GM12864 (cell line): ENCODE data around the gene WWC2.

ENCODE experiments used
- DNase-seq: peaks from one replicate; pipeline ENCODE4 v3.0.0-alpha.2; 2011; ENCODE audit warnings: low read depth
- H3K4me3 ChIP-seq: 2 replicates; pipeline ENCODE4 v1.5.1; 2011; ENCODE audit warnings: mild to moderate bottlenecking, low read depth, low read length, control low read depth
- CTCF ChIP-seq: IDR thresholded peaks from 2 replicates; pipeline ENCODE4 v1.5.1; 2011; ENCODE audit warnings: low read depth, mild to moderate bottlenecking, moderate library complexity, low read length, control low read depth, inconsistent platforms; ENCODE audit errors: missing control alignments

The WWC2 gene

GRCh38 chr4:183250831-183251230 is 151.8 kb downstream of the WWC2 start:
- H3K4me3 ChIP-seq = no peak overlapping the region
- no peak for TF ChIP-seq CTCF
- DNase-seq = no peak

- no peak for TF ChIP-seq CTCF
- no peak for DNase-seq
- H3K4me3 ChIP-seq = no peak overlapping the region
Measured at GRCh38 chr4:183252959-183253358, 153.9 kb downstream of the WWC2 start.

DNA sequence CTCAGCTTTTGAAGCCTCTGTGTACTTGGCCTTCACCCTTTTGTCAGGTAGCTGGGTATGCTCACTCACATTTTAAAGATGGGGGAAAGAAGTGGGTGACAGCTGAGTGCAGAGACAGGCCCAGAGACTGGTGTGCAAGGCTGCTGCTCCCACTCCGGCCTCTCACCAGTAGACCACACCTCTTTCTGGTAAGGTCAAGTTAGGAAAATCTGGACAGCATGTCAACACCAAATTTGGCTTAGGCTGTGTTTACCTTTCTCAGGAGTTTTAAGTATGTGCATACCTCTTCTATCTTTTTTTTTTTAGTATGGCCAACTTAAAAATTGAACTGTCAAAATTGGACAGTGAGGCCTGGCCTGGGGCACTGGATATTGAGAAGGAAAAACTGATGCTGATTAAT is 154.4 kb downstream of the WWC2 start:
- no peak overlapping the region for H3K4me3 ChIP-seq
- no peak for TF ChIP-seq CTCF
- no peak for DNase-seq

- no peak for TF ChIP-seq CTCF
- no peak for DNase-seq
- no peak overlapping the region for H3K4me3 ChIP-seq
Measured at GRCh38 chr4:183254162-183254561, 155.1 kb downstream of the WWC2 start.

DNA sequence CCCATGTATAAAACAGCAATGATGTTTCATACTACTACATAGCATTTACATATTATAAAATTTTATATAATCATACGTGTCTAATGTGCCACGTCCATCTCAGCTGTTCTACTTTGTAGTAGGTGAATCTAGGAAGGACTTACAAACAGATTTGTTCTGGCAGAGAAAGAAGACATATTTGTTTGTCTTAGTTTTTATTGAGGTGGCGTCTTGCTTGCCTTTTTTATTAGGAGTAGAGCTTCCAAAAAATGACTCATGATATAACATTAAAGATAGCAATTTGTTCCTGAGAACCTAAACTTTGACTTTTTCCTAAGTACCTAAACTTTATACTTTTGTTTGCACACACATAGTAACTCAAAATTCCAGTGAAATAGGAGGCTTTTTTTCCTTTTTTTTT is 156.4 kb downstream of the WWC2 start:
- no peak for DNase-seq
- no peak for TF ChIP-seq CTCF
- no peak overlapping the region for H3K4me3 ChIP-seq

- H3K4me3 ChIP-seq = no peak overlapping the region
- no peak for TF ChIP-seq CTCF
- no peak for DNase-seq
Measured at GRCh38 chr4:183256343-183256742, 157.3 kb downstream of the WWC2 start.

DNA sequence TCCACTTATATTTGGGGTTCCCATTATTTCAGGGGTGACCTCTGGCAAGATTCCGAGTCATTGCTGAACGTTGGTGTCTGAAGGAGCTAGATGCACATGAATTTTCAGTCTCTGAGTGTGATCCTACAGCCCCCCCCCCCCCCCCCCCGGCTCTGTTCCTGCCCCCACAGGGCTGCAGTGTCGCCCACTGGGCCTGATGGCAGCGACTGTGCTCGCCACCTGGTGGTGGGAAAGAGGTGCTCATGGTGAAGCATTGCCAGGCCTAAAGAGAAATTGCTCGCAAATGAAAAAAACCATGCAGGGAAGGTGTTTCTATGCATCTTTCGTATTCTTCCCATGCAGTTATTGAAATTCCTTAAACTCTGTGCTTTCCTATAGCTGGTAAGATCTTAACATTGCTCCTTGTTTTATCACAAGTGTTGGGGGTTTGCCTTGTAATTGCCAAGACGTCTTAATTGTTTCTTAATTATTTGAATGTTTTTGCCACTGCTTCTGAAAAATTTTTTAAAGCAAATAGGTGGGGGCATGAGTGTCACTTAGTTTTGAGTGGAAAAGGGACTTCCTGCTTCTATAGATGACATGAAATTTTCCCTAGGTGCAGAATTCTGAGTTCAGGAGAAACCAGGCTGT is 157.8 kb downstream of the WWC2 start:
- peak; percentile 84 for TF ChIP-seq CTCF
- no peak for DNase-seq
- no peak overlapping the region for H3K4me3 ChIP-seq
